Smooth muscle cell (in vitro differentiated cells): ENCODE measurements around the gene DCT. TPM values are rescaled to one million over a fixed set of nuclear protein-coding genes. Genes with fewer than 3 reads are reported as not detected.

Source experiments
- DNase-seq: peaks from one replicate; lab custom pipeline; 2025; ENCODE audit not compliant: unreplicated experiment; lab: John Stamatoyannopoulos, UW
- H2AFZ ChIP-seq: fragments of 200-600 bp; sonication (generic); 2 replicates; pipeline ENCODE4 v1.6.0; 2016; ENCODE audit warnings: antibody characterized with exemption, low read depth, mild to moderate bottlenecking
- H3F3A ChIP-seq: fragments of 200-600 bp; sonication (generic); 2 replicates; pipeline ENCODE4 v1.6.0; 2017; ENCODE audit warnings: antibody characterized with exemption, low read depth
- H3K27ac ChIP-seq: fragments of 200-600 bp; sonication (generic); 2 replicates; pipeline ENCODE4 v1.5.1; 2016; ENCODE audit warnings: low read depth, mild to moderate bottlenecking
- H3K27me3 ChIP-seq: fragments of 200-600 bp; sonication (generic); 2 replicates; pipeline ENCODE4 v1.6.1; 2016; ENCODE audit warnings: low read depth, mild to moderate bottlenecking
- H3K36me3 ChIP-seq: fragments of 200-600 bp; sonication (generic); 2 replicates; pipeline ENCODE4 v1.5.1; 2016; ENCODE audit warnings: low read depth
- H3K4me1 ChIP-seq: fragments of 200-600 bp; sonication (generic); 2 replicates; pipeline ENCODE4 v1.5.1; 2016; ENCODE audit warnings: low read depth
- H3K4me2 ChIP-seq: fragments of 200-600 bp; sonication (generic); 2 replicates; pipeline ENCODE4 v1.6.0; 2016; ENCODE audit warnings: mild to moderate bottlenecking
- H3K4me3 ChIP-seq: fragments of 200-600 bp; sonication (generic); 2 replicates; pipeline ENCODE4 v1.5.1; 2016; ENCODE audit warnings: mild to moderate bottlenecking
- H3K79me2 ChIP-seq: fragments of 200-600 bp; sonication (generic); 2 replicates; pipeline ENCODE4 v1.6.0; 2016; ENCODE audit warnings: low read depth, mild to moderate bottlenecking
- H3K9ac ChIP-seq: fragments of 200-600 bp; sonication (generic); 2 replicates; pipeline ENCODE4 v1.6.0; 2016; ENCODE audit warnings: low read depth
- H3K9me3 ChIP-seq: fragments of 200-600 bp; sonication (generic); replicated peaks from 2 replicates; pipeline ENCODE4 v1.5.1; 2016; ENCODE audit warnings: low read depth
- H4K20me1 ChIP-seq: fragments of 200-600 bp; sonication (generic); 2 replicates; pipeline ENCODE4 v1.6.0; 2016; ENCODE audit warnings: low read depth
- CTCF ChIP-seq: fragments of 200-600 bp; sonication (generic); IDR thresholded peaks from 2 replicates; pipeline ENCODE4 v1.5.1; 2017; ENCODE audit warnings: borderline replicate concordance, mild to moderate bottlenecking, antibody characterized with exemption; ENCODE audit not compliant: insufficient read depth, poor library complexity, severe bottlenecking
- WGBS: methylation state at CpG from one replicate; pipeline ENCODE4 v1.1.7; 2016; ENCODE audit warnings: low lambda C conversion rate; 5-methylcytosine and 5-hydroxymethylcytosine counted together
- polyA plus RNA-seq: library from polyadenylated mRNA; unstranded; fragments of >200 nt; fragmentation: Nextera tagmentation; extraction: Ambion mirVana; gene quantifications from 2 replicates; pipeline ENCODE4 v1.2.1, GENCODE V29; 2016
- total RNA-seq: library from RNA; depleted of rRNA; stranded (reverse); fragments of >200 nt; gene quantifications from 2 replicates; pipeline ENCODE4 v1.2.3, GENCODE V29; 2014

Gene DCT
- total and polyA plus RNA-seq, 2 experiments from 2014 or later = 0.09 to 0.10 TPM

DNA sequence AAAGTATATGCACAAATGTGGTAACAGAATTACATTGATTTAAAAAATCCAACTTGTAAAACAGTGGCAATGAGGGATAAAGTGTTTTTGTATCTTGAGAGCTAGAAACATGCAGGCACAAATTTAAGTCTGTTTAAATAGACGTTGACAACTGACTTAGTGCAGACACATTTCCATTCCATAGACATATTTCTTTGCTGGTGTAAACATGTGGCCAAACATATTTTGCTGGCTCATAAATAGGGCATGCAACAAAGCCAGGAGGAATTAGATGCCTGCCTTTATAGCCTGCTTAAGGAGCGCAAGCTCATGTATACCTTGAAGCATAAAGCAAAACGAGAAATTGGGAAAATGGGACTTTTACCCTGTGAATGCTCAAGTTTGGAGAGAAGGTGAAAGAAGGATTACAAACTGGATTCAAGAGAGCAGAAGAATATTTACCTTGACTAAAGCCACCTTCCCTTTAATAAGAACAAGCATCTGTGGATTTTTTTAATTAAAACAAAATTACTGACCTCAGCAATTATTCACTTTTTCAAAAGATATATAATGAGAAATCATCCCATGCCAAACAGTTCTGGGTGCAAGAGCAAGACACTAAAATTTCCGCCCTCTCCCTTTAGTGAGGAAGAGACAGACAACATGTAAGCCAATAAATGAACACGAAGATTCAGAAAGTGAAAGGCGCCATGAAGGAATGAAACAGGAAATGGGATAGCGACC, 71.0 kb downstream of the DCT start:
- Histone ChIP-seq H3K4me1 (peaks cover 4% of the 10 kb centered on the region), H3F3A (no peaks in the 10 kb centered on the region), H3K27me3 (no peaks in the 10 kb centered on the region), H3K9me3 (no peaks in the 10 kb centered on the region), H4K20me1 (no peaks in the 10 kb centered on the region), H3K4me2 (peak overlapping the region; percentile 56), H3K27ac (no peak overlapping the region), H3K9ac (no peak overlapping the region), H3K4me3 (no peak overlapping the region), H3K79me2 (no peaks in the 10 kb centered on the region), H3K36me3 (no peaks in the 10 kb centered on the region), H2AFZ (no peak overlapping the region)
- WGBS = 65% methylated on average over 7 of the region's 7 CpGs
- no peak for TF ChIP-seq CTCF
- no peak for DNase-seq

DNA sequence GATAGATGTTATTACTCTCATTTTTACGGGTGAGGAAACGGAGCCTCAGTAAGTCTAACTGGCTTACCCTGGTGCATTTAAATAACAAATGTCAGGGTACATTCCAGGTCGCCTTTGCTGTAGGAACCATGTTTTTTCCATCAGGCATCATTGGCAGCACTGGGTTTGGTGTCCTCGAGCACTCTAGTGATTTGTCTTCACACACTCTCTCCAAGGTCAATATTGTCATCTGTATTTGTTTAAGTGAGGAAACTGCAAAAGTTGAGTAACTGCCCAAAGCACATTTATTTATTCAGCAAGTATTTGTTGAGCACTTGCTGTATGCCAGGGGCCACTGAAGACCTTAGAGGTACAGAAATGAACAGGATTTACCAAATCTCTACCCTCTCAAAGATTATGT, 78.6 kb downstream of the DCT start:
- Histone ChIP-seq H3F3A (no peaks in the 10 kb centered on the region), H3K9ac (no peak overlapping the region), H2AFZ (no peak overlapping the region), H3K79me2 (no peaks in the 10 kb centered on the region), H3K27me3 (no peaks in the 10 kb centered on the region), H3K4me2 (no peak overlapping the region), H3K4me1 (no peaks in the 10 kb centered on the region), H3K4me3 (no peak overlapping the region), H3K36me3 (peaks cover 6% of the 10 kb centered on the region), H3K27ac (no peak overlapping the region), H4K20me1 (no peaks in the 10 kb centered on the region), H3K9me3 (no peaks in the 10 kb centered on the region)
- no peak for TF ChIP-seq CTCF
- WGBS = 94% methylated on average over 4 of the region's 4 CpGs
- no peak for DNase-seq

GRCh38 chr13:94399812-94400211, 79.7 kb downstream of the DCT start:
- no peak overlapping the region for H3K4me3 ChIP-seq
- H3K79me2 ChIP-seq = no peaks in the 10 kb centered on the region
- H3K9me3 ChIP-seq = no peaks in the 10 kb centered on the region
- no peak overlapping the region for H3K4me2 ChIP-seq
- H3K4me1 ChIP-seq = no peaks in the 10 kb centered on the region
- H3K9ac ChIP-seq = no peak overlapping the region
- no peak for TF ChIP-seq CTCF
- H4K20me1 ChIP-seq = no peaks in the 10 kb centered on the region
- peaks cover 6% of the 10 kb centered on the region for H3K36me3 ChIP-seq
- no peaks in the 10 kb centered on the region for H3F3A ChIP-seq
- no peaks in the 10 kb centered on the region for H3K27me3 ChIP-seq
- H3K27ac ChIP-seq = no peak overlapping the region
- no peak for DNase-seq
- H2AFZ ChIP-seq = no peak overlapping the region

GRCh38 chr13:94395860-94396259, 83.6 kb downstream of the DCT start:
- Histone ChIP-seq H3K27ac (no peak overlapping the region), H3K4me1 (no peaks in the 10 kb centered on the region), H3K4me3 (no peak overlapping the region), H3K9me3 (no peaks in the 10 kb centered on the region), H3K36me3 (peaks cover 6% of the 10 kb centered on the region), H3K27me3 (no peaks in the 10 kb centered on the region), H2AFZ (no peak overlapping the region), H4K20me1 (no peaks in the 10 kb centered on the region), H3K79me2 (no peaks in the 10 kb centered on the region), H3K9ac (no peak overlapping the region), H3K4me2 (no peak overlapping the region), H3F3A (no peaks in the 10 kb centered on the region)
- TF ChIP-seq CTCF = no peak
- 84% methylated on average over 5 of the region's 5 CpGs for WGBS
- no peak for DNase-seq
